Dermis lymphatic vessel endothelial cell (primary cell): Measurements from ENCODE around the gene DMXL1. TPM values are rescaled to one million over a fixed set of nuclear protein-coding genes. Genes with fewer than 3 reads are reported as not detected.

Experiments used
- total RNA-seq: library from RNA; depleted of rRNA; stranded (reverse); fragments of >200 nt; gene quantifications from 2 replicates; pipeline ENCODE4 v1.2.1, GENCODE V29; 2014

The DMXL1 gene, protein sequence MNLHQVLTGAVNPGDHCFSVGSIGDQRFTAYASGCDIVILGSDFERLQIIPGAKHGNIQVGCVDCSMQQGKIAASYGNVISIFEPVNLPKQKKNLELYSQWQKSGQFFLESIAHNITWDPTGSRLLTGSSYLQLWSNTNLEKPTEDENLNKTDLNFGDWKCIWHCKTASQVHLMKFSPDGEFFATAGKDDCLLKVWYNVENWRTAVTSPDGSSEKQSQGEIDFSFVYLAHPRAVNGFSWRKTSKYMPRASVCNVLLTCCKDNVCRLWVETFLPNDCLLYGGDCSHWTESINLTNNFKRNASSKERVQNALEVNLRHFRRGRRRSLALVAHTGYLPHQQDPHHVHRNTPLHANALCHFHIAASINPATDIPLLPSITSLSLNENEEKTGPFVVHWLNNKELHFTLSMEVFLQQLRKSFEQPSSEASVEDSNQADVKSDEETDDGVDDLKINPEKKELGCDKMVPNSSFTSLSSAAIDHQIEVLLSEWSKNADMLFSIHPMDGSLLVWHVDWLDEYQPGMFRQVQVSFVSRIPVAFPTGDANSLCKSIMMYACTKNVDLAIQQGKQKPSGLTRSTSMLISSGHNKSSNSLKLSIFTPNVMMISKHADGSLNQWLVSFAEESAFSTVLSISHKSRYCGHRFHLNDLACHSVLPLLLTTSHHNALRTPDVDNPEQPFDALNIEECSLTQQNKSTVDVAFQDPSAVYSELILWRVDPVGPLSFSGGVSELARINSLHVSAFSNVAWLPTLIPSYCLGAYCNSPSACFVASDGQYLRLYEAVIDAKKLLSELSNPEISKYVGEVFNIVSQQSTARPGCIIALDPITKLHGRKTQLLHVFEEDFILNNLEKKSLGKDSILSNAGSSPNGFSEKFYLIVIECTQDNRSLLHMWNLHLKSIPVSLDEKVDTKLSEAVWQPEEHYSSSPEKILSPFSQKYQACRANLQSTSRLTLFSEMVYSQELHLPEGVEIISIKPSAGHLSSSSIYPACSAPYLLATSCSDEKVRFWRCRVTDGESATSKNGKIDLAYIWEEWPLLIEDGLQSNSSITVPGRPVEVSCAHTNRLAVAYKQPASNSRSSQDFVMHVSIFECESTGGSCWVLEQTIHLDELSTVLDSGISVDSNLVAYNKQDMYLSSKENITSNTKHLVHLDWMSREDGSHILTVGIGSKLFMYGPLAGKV (N-terminal part only)
- 27.1 and 29.1 TPM in 2 replicates for total RNA-seq

DNA sequence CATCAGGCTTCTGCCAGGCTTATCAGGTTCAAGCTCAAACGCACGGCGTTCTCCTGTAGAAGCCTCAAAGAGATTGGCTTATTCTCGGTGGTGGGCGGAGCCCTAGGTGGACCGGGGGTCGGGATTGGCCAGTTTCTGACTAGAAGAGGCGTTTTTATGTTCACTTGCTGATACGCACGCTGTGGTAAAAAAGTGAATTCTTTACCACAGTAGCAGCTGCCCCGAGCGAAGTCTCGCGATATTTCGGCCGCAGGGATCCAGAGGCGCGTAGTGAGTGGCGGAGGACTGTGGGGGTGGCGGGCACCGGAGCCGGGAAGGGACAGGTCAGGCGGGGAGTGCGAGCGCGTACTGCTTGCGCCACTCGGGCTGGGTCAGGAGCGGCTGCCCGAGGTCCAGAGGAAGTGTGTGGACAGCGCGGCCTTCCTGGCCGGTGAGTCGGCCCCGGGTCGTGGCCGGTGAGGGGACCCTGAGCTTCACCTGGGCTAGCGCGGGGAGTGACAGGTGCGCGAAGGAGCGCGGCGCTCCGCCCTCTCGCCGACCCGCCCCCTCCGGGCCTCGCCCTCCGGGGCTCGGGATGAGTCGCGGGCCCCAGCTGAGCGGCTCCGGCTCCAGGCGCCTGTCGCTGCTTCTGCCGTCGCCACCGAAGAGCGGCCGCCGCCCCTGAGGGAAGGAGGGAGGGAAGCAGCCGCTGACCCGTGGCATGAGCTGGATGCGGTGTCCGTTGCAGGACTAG lies at the start of gene DMXL1:
Gene DMXL1 (plus strand): TSS at position 260 of the 733 bp plus-strand sequence. CDS start 483 bp downstream, outside the sequence.

Other genes with a start within 250 kb of the DMXL1 start
- 1.4 and 2.4 TPM in 2 replicates for gene DTWD2, start 82.5 kb upstream of the DMXL1 start, total RNA-seq